Measurements from ENCODE around the gene ITGB2. TPM values are rescaled to one million over a fixed set of nuclear protein-coding genes. Genes with fewer than 3 reads are reported as not detected.
A peak's percentile ranks its signal among the peaks of the same experiment; 100 is the strongest.

The ITGB2 gene
- polyA plus RNA-seq, 4 donors, result 4.5 to 17.1 (median 15.9) TPM

GRCh38 chr21:44842087-44842486, 78.6 kb downstream of the ITGB2 start:
- Histone ChIP-seq H3K4me1 (ENCODE audit: control insufficient read depth in 3 of 3, insufficient read depth in 2 of 3, low read depth in 1 of 3, low read length in 2 of 3) (peaks cover 3 to 19% (median 7%) of the 10 kb centered on the region in 3 donors), H3K4me3 (ENCODE audit: low read depth in 1 of 3, low read length in 3 of 3) (no peak overlapping the region), H3K36me3 (ENCODE audit: control insufficient read depth in 3 of 3, insufficient read depth in 2 of 3, low read depth in 1 of 3, low read length in 3 of 3) (no peaks in the 10 kb centered on the region), H3K9me3 (ENCODE audit: control insufficient read depth in 2 of 2, insufficient read depth in 1 of 2, low read depth in 1 of 2, low read length in 1 of 2) (no peaks in the 10 kb centered on the region), H3K27me3 (ENCODE audit: control insufficient read depth in 3 of 3, insufficient read depth in 3 of 3, low read length in 3 of 3) (peaks cover 0 to 2% (median 0%) of the 10 kb centered on the region in 3 donors), H3K27ac (ENCODE audit: low read depth in 1 of 3, low read length in 2 of 3) (no peak overlapping the region)
- no peak for DNase-seq
- WGBS, 3 donors, result 80 to 86% (median 85%) methylated on average over 10 of the region's 10 CpGs
- FAIRE-seq, result no peak

- Histone ChIP-seq H3K36me3 (ENCODE audit: control insufficient read depth in 3 of 3, insufficient read depth in 2 of 3, low read depth in 1 of 3, low read length in 3 of 3) (no peaks in the 10 kb centered on the region), H3K27ac (ENCODE audit: low read depth in 1 of 3, low read length in 2 of 3) (no peak overlapping the region), H3K4me1 (ENCODE audit: control insufficient read depth in 3 of 3, insufficient read depth in 2 of 3, low read depth in 1 of 3, low read length in 2 of 3) (peaks cover 0 to 12% (median 2%) of the 10 kb centered on the region in 3 donors), H3K27me3 (ENCODE audit: control insufficient read depth in 3 of 3, insufficient read depth in 3 of 3, low read length in 3 of 3) (peaks cover 0 to 2% (median 0%) of the 10 kb centered on the region in 3 donors), H3K9me3 (ENCODE audit: control insufficient read depth in 2 of 2, insufficient read depth in 1 of 2, low read depth in 1 of 2, low read length in 1 of 2) (no peaks in the 10 kb centered on the region), H3K4me3 (ENCODE audit: low read depth in 1 of 3, low read length in 3 of 3) (no peak overlapping the region)
- FAIRE-seq (no peak), DNase-seq (no peak)
- WGBS, 3 donors, result 73 to 83% (median 76%) methylated on average over 10 to 11 of the region's 11 CpGs
Measured at GRCh38 chr21:44840771-44841170, 79.9 kb downstream of the ITGB2 start.

GRCh38 chr21:44838951-44839350, 81.7 kb downstream of the ITGB2 start:
- Histone ChIP-seq H3K4me3 (ENCODE audit: low read depth in 1 of 3, low read length in 3 of 3) (no peak overlapping the region), H3K27ac (ENCODE audit: low read depth in 1 of 3, low read length in 2 of 3) (no peak overlapping the region), H3K27me3 (ENCODE audit: control insufficient read depth in 3 of 3, insufficient read depth in 3 of 3, low read length in 3 of 3) (peaks cover 0 to 2% (median 0%) of the 10 kb centered on the region in 3 donors), H3K36me3 (ENCODE audit: control insufficient read depth in 3 of 3, insufficient read depth in 2 of 3, low read depth in 1 of 3, low read length in 3 of 3) (no peaks in the 10 kb centered on the region), H3K4me1 (ENCODE audit: control insufficient read depth in 3 of 3, insufficient read depth in 2 of 3, low read depth in 1 of 3, low read length in 2 of 3) (peaks cover 0 to 6% (median 0%) of the 10 kb centered on the region in 3 donors), H3K9me3 (ENCODE audit: control insufficient read depth in 2 of 2, insufficient read depth in 1 of 2, low read depth in 1 of 2, low read length in 1 of 2) (no peaks in the 10 kb centered on the region)
- WGBS, 3 donors, result 90 to 92% (median 91%) methylated on average over 9 of the region's 9 CpGs
- no peak for DNase-seq
- no peak for FAIRE-seq

- 58 to 81% (median 76%) methylated on average over 23 to 30 of the region's 30 CpGs for WGBS, 3 donors
- H3K36me3 ChIP-seq (ENCODE audit: control insufficient read depth in 3 of 3, insufficient read depth in 2 of 3, low read depth in 1 of 3, low read length in 3 of 3), result no peaks in the 10 kb centered on the region
- FAIRE-seq (no peak), DNase-seq (peak in 1 of 2 donors; percentile 19)
- peaks cover 0 to 2% (median 0%) of the 10 kb centered on the region in 3 donors for H3K27me3 ChIP-seq (ENCODE audit: control insufficient read depth in 3 of 3, insufficient read depth in 3 of 3, low read length in 3 of 3)
- H3K9me3 ChIP-seq (ENCODE audit: control insufficient read depth in 2 of 2, insufficient read depth in 1 of 2, low read depth in 1 of 2, low read length in 1 of 2), result no peaks in the 10 kb centered on the region
- H3K27ac ChIP-seq (ENCODE audit: low read depth in 1 of 3, low read length in 2 of 3), result no peak overlapping the region
- no peak overlapping the region for H3K4me3 ChIP-seq (ENCODE audit: low read depth in 1 of 3, low read length in 3 of 3)
- peaks cover 0 to 6% (median 0%) of the 10 kb centered on the region in 3 donors for H3K4me1 ChIP-seq (ENCODE audit: control insufficient read depth in 3 of 3, insufficient read depth in 2 of 3, low read depth in 1 of 3, low read length in 2 of 3)
Measured at GRCh38 chr21:44838039-44838895, 82.4 kb downstream of the ITGB2 start.

DNA sequence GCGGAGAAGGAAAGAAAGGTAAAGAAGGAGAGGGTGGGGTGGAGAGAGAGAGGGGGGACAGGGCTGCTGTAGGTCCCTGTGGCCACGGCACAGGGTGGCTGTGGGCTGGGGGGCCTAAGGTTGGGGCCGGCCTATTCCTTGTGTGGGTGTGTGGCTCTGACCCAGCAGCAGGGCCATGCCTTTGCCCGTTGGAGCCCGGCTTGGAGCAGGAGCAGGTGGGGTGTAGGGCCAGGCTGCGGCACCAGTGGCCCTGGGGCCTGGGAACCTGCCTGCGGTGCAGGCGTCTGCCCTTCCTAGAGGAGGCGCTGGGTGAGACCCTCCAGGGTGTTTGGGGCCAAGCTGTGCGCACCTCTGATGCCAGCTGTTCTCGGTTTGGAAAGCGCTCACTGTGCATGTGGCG, 83.2 kb downstream of the ITGB2 start:
- Histone ChIP-seq H3K4me3 (ENCODE audit: low read depth in 1 of 3, low read length in 3 of 3) (no peak overlapping the region), H3K9me3 (ENCODE audit: control insufficient read depth in 2 of 2, insufficient read depth in 1 of 2, low read depth in 1 of 2, low read length in 1 of 2) (no peaks in the 10 kb centered on the region), H3K27me3 (ENCODE audit: control insufficient read depth in 3 of 3, insufficient read depth in 3 of 3, low read length in 3 of 3) (peaks cover 0 to 2% (median 0%) of the 10 kb centered on the region in 3 donors), H3K36me3 (ENCODE audit: control insufficient read depth in 3 of 3, insufficient read depth in 2 of 3, low read depth in 1 of 3, low read length in 3 of 3) (no peaks in the 10 kb centered on the region), H3K4me1 (ENCODE audit: control insufficient read depth in 3 of 3, insufficient read depth in 2 of 3, low read depth in 1 of 3, low read length in 2 of 3) (peaks cover 0 to 6% (median 0%) of the 10 kb centered on the region in 3 donors), H3K27ac (ENCODE audit: low read depth in 1 of 3, low read length in 2 of 3) (no peak overlapping the region)
- FAIRE-seq (no peak), DNase-seq (no peak)
- 81 to 97% (median 87%) methylated on average over 9 to 13 of the region's 13 CpGs for WGBS, 3 donors

GRCh38 chr21:44836666-44837471, 83.8 kb downstream of the ITGB2 start:
- no peak for FAIRE-seq
- Histone ChIP-seq H3K4me1 (ENCODE audit: control insufficient read depth in 3 of 3, insufficient read depth in 2 of 3, low read depth in 1 of 3, low read length in 2 of 3) (peaks cover 0 to 6% (median 0%) of the 10 kb centered on the region in 3 donors), H3K9me3 (ENCODE audit: control insufficient read depth in 2 of 2, insufficient read depth in 1 of 2, low read depth in 1 of 2, low read length in 1 of 2) (no peaks in the 10 kb centered on the region), H3K36me3 (ENCODE audit: control insufficient read depth in 3 of 3, insufficient read depth in 2 of 3, low read depth in 1 of 3, low read length in 3 of 3) (no peaks in the 10 kb centered on the region), H3K27me3 (ENCODE audit: control insufficient read depth in 3 of 3, insufficient read depth in 3 of 3, low read length in 3 of 3) (peaks cover 0 to 2% (median 0%) of the 10 kb centered on the region in 3 donors), H3K27ac (ENCODE audit: low read depth in 1 of 3, low read length in 2 of 3) (no peak overlapping the region), H3K4me3 (ENCODE audit: low read depth in 1 of 3, low read length in 3 of 3) (no peak overlapping the region)
- 42 to 60% (median 57%) methylated on average over 34 to 37 of the region's 37 CpGs for WGBS, 3 donors
- peak; percentile 55 to 89 for DNase-seq

DNA sequence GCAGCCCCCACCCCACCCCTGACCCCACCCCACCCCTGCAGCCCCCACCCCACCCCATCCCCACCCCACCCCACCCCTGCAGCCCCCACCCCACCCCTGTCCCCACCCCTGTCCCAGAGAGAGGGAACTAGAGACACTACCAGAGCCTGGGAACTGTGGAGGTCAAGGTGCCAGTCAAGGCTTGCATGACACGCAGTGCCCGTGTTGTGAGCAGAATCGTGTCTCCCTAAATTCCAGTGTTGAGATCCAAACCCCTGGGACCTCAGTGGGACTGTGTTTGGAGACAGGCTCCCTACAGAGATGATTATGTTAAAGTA, 84.4 kb downstream of the ITGB2 start:
- Histone ChIP-seq H3K9me3 (ENCODE audit: control insufficient read depth in 2 of 2, insufficient read depth in 1 of 2, low read depth in 1 of 2, low read length in 1 of 2) (no peaks in the 10 kb centered on the region), H3K27me3 (ENCODE audit: control insufficient read depth in 3 of 3, insufficient read depth in 3 of 3, low read length in 3 of 3) (no peaks in the 10 kb centered on the region), H3K4me3 (ENCODE audit: low read depth in 1 of 3, low read length in 3 of 3) (no peak overlapping the region), H3K27ac (ENCODE audit: low read depth in 1 of 3, low read length in 2 of 3) (no peak overlapping the region), H3K36me3 (ENCODE audit: control insufficient read depth in 3 of 3, insufficient read depth in 2 of 3, low read depth in 1 of 3, low read length in 3 of 3) (no peaks in the 10 kb centered on the region), H3K4me1 (ENCODE audit: control insufficient read depth in 3 of 3, insufficient read depth in 2 of 3, low read depth in 1 of 3, low read length in 2 of 3) (peaks cover 0 to 6% (median 0%) of the 10 kb centered on the region in 3 donors)
- FAIRE-seq (no peak), DNase-seq (no peak)
- 13 to 49% (median 44%) methylated on average over 3 of the region's 3 CpGs for WGBS, 3 donors

Data from small intestine (tissue), 7 donors.